Subcutaneous abdominal adipose tissue (tissue), 5 donors: ENCODE data around the gene IGFBP5.
A peak's percentile ranks its signal among the peaks of the same experiment; 100 is the strongest.

Source experiments
- H3K27ac ChIP-seq: one replicate; pipeline ENCODE4 v1.7.0; 2013; ENCODE audit warnings: low read depth, mild to moderate bottlenecking, inconsistent platforms, low read length, moderate library complexity
- H3K27me3 ChIP-seq, 5 donors: one replicate each; pipeline ENCODE4 v1.7.0; 2013; ENCODE audit warnings: low read length in 5 of 5, inconsistent platforms in 1 of 5; ENCODE audit not compliant: control insufficient read depth in 5 of 5, insufficient read depth in 4 of 5
- H3K36me3 ChIP-seq, 5 donors: one replicate each; pipeline ENCODE4 v1.7.0; 2013; ENCODE audit warnings: low read length in 5 of 5; ENCODE audit not compliant: control insufficient read depth in 5 of 5, insufficient read depth in 5 of 5
- H3K4me1 ChIP-seq, 5 donors: one replicate each; pipeline ENCODE4 v1.7.0; 2013; ENCODE audit warnings: low read length in 5 of 5, mild to moderate bottlenecking in 3 of 5, moderate library complexity in 1 of 5; ENCODE audit not compliant: control insufficient read depth in 5 of 5, insufficient read depth in 5 of 5
- H3K4me3 ChIP-seq, 5 donors: one replicate each; pipeline ENCODE4 v1.7.0; 2013; ENCODE audit warnings: low read length in 5 of 5, low read depth in 1 of 5
- H3K9ac ChIP-seq, 5 donors: one replicate each; pipeline ENCODE4 v1.7.0; 2013; ENCODE audit warnings: low read length in 5 of 5, mild to moderate bottlenecking in 4 of 5, moderate library complexity in 3 of 5
- H3K9me3 ChIP-seq, 5 donors: one replicate each; pipeline ENCODE4 v1.7.0; 2013; ENCODE audit warnings: low read length in 5 of 5; ENCODE audit not compliant: control insufficient read depth in 5 of 5
- donor health status: healthy.
- donor health status: healthy.
- donor health status: healthy.
- donor health status: healthy.
- donor health status: healthy.

The IGFBP5 gene

GRCh38 chr2:216716109-216716508 lies 20.8 kb upstream of the IGFBP5 start:
- Histone ChIP-seq H3K9me3 (no peaks in the 10 kb centered on the region), H3K36me3 (no peaks in the 10 kb centered on the region), H3K27ac (no peak overlapping the region), H3K9ac (no peak overlapping the region), H3K4me3 (no peak overlapping the region), H3K4me1 (peaks cover 15 to 47% (median 42%) of the 10 kb centered on the region in 5 donors), H3K27me3 (peaks cover 0 to 4% (median 0%) of the 10 kb centered on the region in 5 donors)

- no peaks in the 10 kb centered on the region for H3K9me3 ChIP-seq
- no peak overlapping the region for H3K9ac ChIP-seq
- H3K27ac ChIP-seq: no peak overlapping the region
- peaks cover 0 to 4% (median 0%) of the 10 kb centered on the region in 5 donors for H3K27me3 ChIP-seq
- H3K4me3 ChIP-seq: no peak overlapping the region
- H3K36me3 ChIP-seq: no peaks in the 10 kb centered on the region
- peaks cover 15 to 48% (median 44%) of the 10 kb centered on the region in 5 donors for H3K4me1 ChIP-seq
Observed at GRCh38 chr2:216715402-216715974, 20.1 kb upstream of the IGFBP5 start.

GRCh38 chr2:216714376-216714775 lies 19.0 kb upstream of the IGFBP5 start:
- Histone ChIP-seq H3K36me3 (no peaks in the 10 kb centered on the region), H3K4me1 (peaks cover 15 to 53% (median 47%) of the 10 kb centered on the region in 5 donors), H3K9ac (no peak overlapping the region), H3K4me3 (no peak overlapping the region), H3K27ac (peak overlapping the region; percentile 52), H3K9me3 (peaks cover 0 to 7% (median 0%) of the 10 kb centered on the region in 5 donors), H3K27me3 (peaks cover 0 to 4% (median 0%) of the 10 kb centered on the region in 5 donors)

GRCh38 chr2:216713691-216714336 lies 18.5 kb upstream of the IGFBP5 start:
- Histone ChIP-seq H3K27ac (peak overlapping the region; percentile 52), H3K9me3 (peaks cover 0 to 8% (median 0%) of the 10 kb centered on the region in 5 donors), H3K9ac (peak overlapping the region in 1 of 5 donors; percentile 66), H3K4me3 (no peak overlapping the region), H3K4me1 (peaks cover 15 to 53% (median 47%) of the 10 kb centered on the region in 5 donors), H3K36me3 (no peaks in the 10 kb centered on the region), H3K27me3 (peaks cover 0 to 4% (median 0%) of the 10 kb centered on the region in 5 donors)

- no peak overlapping the region for H3K4me3 ChIP-seq
- no peak overlapping the region for H3K27ac ChIP-seq
- H3K9me3 ChIP-seq: peaks cover 0 to 8% (median 0%) of the 10 kb centered on the region in 5 donors
- peaks cover 10 to 38% (median 31%) of the 10 kb centered on the region in 5 donors for H3K4me1 ChIP-seq
- H3K36me3 ChIP-seq: no peaks in the 10 kb centered on the region
- H3K9ac ChIP-seq: no peak overlapping the region
- H3K27me3 ChIP-seq: peaks cover 0 to 4% (median 0%) of the 10 kb centered on the region in 5 donors
Observed at GRCh38 chr2:216711348-216711747, 16.0 kb upstream of the IGFBP5 start.

GRCh38 chr2:216710551-216711301 lies 15.4 kb upstream of the IGFBP5 start:
- peak overlapping the region; percentile 21 for H3K27ac ChIP-seq
- H3K4me1 ChIP-seq: peaks cover 6 to 32% (median 24%) of the 10 kb centered on the region in 5 donors
- H3K4me3 ChIP-seq: no peak overlapping the region

GRCh38 chr2:216702756-216703155 lies 7.4 kb upstream of the IGFBP5 start:
- Histone ChIP-seq H3K9ac (no peak overlapping the region), H3K27me3 (no peaks in the 10 kb centered on the region), H3K4me3 (no peak overlapping the region), H3K27ac (no peak overlapping the region), H3K36me3 (no peaks in the 10 kb centered on the region), H3K9me3 (no peaks in the 10 kb centered on the region), H3K4me1 (peaks cover 6 to 17% (median 16%) of the 10 kb centered on the region in 5 donors)

More at GRCh38 chr2:216710551-216711301, 15.4 kb upstream of the IGFBP5 start:
- no peak overlapping the region for H3K9ac ChIP-seq
- H3K27me3 ChIP-seq: peaks cover 0 to 4% (median 0%) of the 10 kb centered on the region in 5 donors
- H3K36me3 ChIP-seq: no peaks in the 10 kb centered on the region
- peaks cover 0 to 8% (median 0%) of the 10 kb centered on the region in 5 donors for H3K9me3 ChIP-seq

GRCh38 chr2:216701544-216701943 lies 6.2 kb upstream of the IGFBP5 start:
- Histone ChIP-seq H3K27ac (no peak overlapping the region), H3K9ac (no peak overlapping the region), H3K27me3 (no peaks in the 10 kb centered on the region), H3K36me3 (no peaks in the 10 kb centered on the region), H3K4me1 (peaks cover 6 to 23% (median 16%) of the 10 kb centered on the region in 5 donors), H3K4me3 (no peak overlapping the region), H3K9me3 (no peaks in the 10 kb centered on the region)

GRCh38 chr2:216700781-216701180 lies 5.4 kb upstream of the IGFBP5 start:
- Histone ChIP-seq H3K4me1 (peaks cover 6 to 30% (median 18%) of the 10 kb centered on the region in 5 donors), H3K27me3 (peaks cover 0 to 4% (median 0%) of the 10 kb centered on the region in 5 donors), H3K36me3 (no peaks in the 10 kb centered on the region), H3K9ac (no peak overlapping the region), H3K9me3 (no peaks in the 10 kb centered on the region), H3K27ac (no peak overlapping the region), H3K4me3 (no peak overlapping the region)
